ENCODE data around the gene HOXA9.

HOXA9 gene

GRCh38 chr7:27182285-27182841, 17.0 kb upstream of the HOXA9 start:
- Histone ChIP-seq H3K4me1 (ENCODE audit: insufficient read depth, low read length) (peaks cover 9% of the 10 kb centered on the region), H2AFZ (ENCODE audit: low read depth, low read length) (no peak overlapping the region), H3K36me3 (ENCODE audit: insufficient read depth, low read length) (no peaks in the 10 kb centered on the region), H3K27me3 (ENCODE audit: insufficient read depth, low read length) (peaks cover 96% of the 10 kb centered on the region), H3K9me3 (ENCODE audit: low read length) (no peaks in the 10 kb centered on the region), H3K4me3 (ENCODE audit: low read length) (no peak overlapping the region)

DNA sequence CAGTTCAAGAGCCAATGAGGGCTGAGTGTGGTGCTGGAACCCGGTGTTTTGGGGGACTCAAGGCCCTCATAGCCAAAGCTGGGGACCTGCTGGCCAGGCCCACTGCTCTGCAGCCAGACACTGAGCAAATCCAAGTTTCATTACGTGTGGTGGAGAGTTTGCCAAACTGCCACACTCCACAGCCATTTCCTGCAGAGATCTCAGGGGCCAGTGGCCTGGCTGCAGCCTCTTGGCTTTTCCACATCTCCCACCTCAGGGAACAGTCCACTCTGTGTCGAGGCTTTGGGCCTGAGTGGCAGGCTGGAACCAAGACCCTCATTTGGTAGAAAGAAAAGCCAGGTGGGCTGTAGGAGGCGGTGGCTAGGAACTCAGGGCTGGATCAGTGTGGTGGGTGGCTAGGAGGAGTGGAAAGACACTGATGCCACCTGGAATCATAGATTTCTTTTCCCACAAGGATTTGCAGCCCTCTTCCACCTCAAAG, 16.5 kb upstream of the HOXA9 start:
- Histone ChIP-seq H3K9me3 (ENCODE audit: low read length) (no peaks in the 10 kb centered on the region), H3K36me3 (ENCODE audit: insufficient read depth, low read length) (no peaks in the 10 kb centered on the region), H3K4me3 (ENCODE audit: low read length) (no peak overlapping the region), H2AFZ (ENCODE audit: low read depth, low read length) (no peak overlapping the region), H3K27me3 (ENCODE audit: insufficient read depth, low read length) (peaks cover 96% of the 10 kb centered on the region), H3K4me1 (ENCODE audit: insufficient read depth, low read length) (peaks cover 9% of the 10 kb centered on the region)

- no peak overlapping the region for H2AFZ ChIP-seq (ENCODE audit: low read depth, low read length)
- no peak overlapping the region for H3K4me3 ChIP-seq (ENCODE audit: low read length)
- H3K4me1 ChIP-seq (ENCODE audit: insufficient read depth, low read length): peaks cover 9% of the 10 kb centered on the region
- no peaks in the 10 kb centered on the region for H3K9me3 ChIP-seq (ENCODE audit: low read length)
- H3K36me3 ChIP-seq (ENCODE audit: insufficient read depth, low read length): no peaks in the 10 kb centered on the region
- peaks cover 96% of the 10 kb centered on the region for H3K27me3 ChIP-seq (ENCODE audit: insufficient read depth, low read length)
These were observed 15.4 kb upstream of the HOXA9 start for GRCh38 chr7:27180431-27181420.

GRCh38 chr7:27179503-27180430, 14.4 kb upstream of the HOXA9 start:
- Histone ChIP-seq H3K36me3 (ENCODE audit: insufficient read depth, low read length) (no peaks in the 10 kb centered on the region), H3K4me3 (ENCODE audit: low read length) (no peak overlapping the region), H3K27me3 (ENCODE audit: insufficient read depth, low read length) (peaks cover 96% of the 10 kb centered on the region), H2AFZ (ENCODE audit: low read depth, low read length) (no peak overlapping the region), H3K9me3 (ENCODE audit: low read length) (peaks cover 3% of the 10 kb centered on the region), H3K4me1 (ENCODE audit: insufficient read depth, low read length) (peaks cover 9% of the 10 kb centered on the region)

GRCh38 chr7:27179030-27179429, 13.7 kb upstream of the HOXA9 start:
- Histone ChIP-seq H3K4me1 (ENCODE audit: insufficient read depth, low read length) (peaks cover 6% of the 10 kb centered on the region), H3K9me3 (ENCODE audit: low read length) (peaks cover 5% of the 10 kb centered on the region), H3K36me3 (ENCODE audit: insufficient read depth, low read length) (no peaks in the 10 kb centered on the region), H3K4me3 (ENCODE audit: low read length) (no peak overlapping the region), H2AFZ (ENCODE audit: low read depth, low read length) (no peak overlapping the region), H3K27me3 (ENCODE audit: insufficient read depth, low read length) (peaks cover 98% of the 10 kb centered on the region)

DNA sequence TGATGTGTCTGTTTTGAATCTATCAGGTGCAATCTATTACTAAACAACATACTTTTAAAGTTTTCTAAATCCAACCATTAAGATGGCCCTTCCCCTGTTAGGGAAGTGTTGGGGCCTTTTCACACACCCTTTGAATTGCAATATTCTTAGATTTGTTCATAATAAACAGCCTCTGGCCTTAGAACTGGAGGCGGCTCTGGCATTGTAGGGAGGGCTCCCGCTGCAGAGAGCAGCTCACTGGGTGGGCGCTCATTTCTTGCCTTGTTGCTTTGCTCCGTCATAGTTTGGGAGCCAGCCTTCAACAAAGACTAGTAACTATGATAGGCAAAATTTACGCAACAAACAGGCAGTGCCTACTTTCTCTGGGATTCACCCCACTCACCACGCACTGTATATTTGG, 13.0 kb upstream of the HOXA9 start:
- Histone ChIP-seq H3K4me3 (ENCODE audit: low read length) (no peak overlapping the region), H3K36me3 (ENCODE audit: insufficient read depth, low read length) (no peaks in the 10 kb centered on the region), H2AFZ (ENCODE audit: low read depth, low read length) (no peak overlapping the region), H3K27me3 (ENCODE audit: insufficient read depth, low read length) (peaks cover 98% of the 10 kb centered on the region), H3K9me3 (ENCODE audit: low read length) (peaks cover 5% of the 10 kb centered on the region), H3K4me1 (ENCODE audit: insufficient read depth, low read length) (peaks cover 6% of the 10 kb centered on the region)

- no peaks in the 10 kb centered on the region for H3K36me3 ChIP-seq (ENCODE audit: insufficient read depth, low read length)
- H3K4me3 ChIP-seq (ENCODE audit: low read length): no peak overlapping the region
- H2AFZ ChIP-seq (ENCODE audit: low read depth, low read length): no peak overlapping the region
- H3K4me1 ChIP-seq (ENCODE audit: insufficient read depth, low read length): peaks cover 6% of the 10 kb centered on the region
- H3K27me3 ChIP-seq (ENCODE audit: insufficient read depth, low read length): peaks cover 98% of the 10 kb centered on the region
- peaks cover 5% of the 10 kb centered on the region for H3K9me3 ChIP-seq (ENCODE audit: low read length)
These were observed 12.5 kb upstream of the HOXA9 start for GRCh38 chr7:27177795-27178320.

DNA sequence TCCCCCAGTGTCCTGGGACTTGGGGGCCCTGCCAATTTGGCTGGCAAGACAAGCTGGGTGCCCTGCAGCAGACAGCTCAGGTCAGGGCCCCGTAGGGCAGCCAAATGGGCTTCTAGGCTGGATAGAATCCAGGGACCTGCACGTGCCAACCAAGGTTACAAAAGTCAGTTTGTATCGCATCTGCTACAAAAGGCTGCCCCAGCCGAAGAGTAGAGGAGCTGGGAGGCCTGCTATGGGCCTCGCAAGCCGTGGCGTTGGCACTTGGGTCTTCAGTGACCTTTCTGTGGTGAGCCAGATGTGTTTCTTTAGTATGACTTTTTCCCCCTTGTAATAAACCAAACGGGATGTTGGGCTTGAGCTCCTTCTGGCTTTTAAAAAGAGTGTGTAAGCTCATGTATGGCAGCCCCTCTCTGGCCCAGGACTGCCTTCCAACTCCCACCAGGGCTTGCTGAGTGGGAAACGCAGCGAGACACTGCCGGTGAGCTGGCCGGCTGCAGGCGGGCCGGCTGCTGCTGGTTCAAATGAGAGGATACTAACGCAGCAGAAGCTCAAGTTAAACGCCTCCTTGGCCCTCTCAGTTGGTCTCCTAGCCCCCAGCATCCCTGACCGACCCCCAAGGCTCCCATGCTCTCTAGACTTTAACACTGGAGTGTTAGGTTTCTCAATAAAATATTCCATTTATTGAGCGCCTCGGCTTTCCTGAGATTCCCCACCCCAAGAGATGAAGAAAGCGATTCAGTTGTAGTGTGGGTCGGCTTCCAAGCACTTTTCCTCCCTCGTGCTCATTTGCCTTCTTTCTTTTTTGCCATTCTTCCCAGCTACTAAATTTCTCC, 11.8 kb upstream of the HOXA9 start:
- no peaks in the 10 kb centered on the region for H3K36me3 ChIP-seq (ENCODE audit: insufficient read depth, low read length)
- no peak overlapping the region for H3K4me3 ChIP-seq (ENCODE audit: low read length)
- H3K9me3 ChIP-seq (ENCODE audit: low read length): peaks cover 5% of the 10 kb centered on the region
- peaks cover 98% of the 10 kb centered on the region for H3K27me3 ChIP-seq (ENCODE audit: insufficient read depth, low read length)
- peaks cover 6% of the 10 kb centered on the region for H3K4me1 ChIP-seq (ENCODE audit: insufficient read depth, low read length)
- no peak overlapping the region for H2AFZ ChIP-seq (ENCODE audit: low read depth, low read length)

GRCh38 chr7:27176524-27176845, 11.1 kb upstream of the HOXA9 start:
- no peak overlapping the region for H2AFZ ChIP-seq (ENCODE audit: low read depth, low read length)
- H3K9me3 ChIP-seq (ENCODE audit: low read length): peaks cover 5% of the 10 kb centered on the region
- peaks cover 6% of the 10 kb centered on the region for H3K4me1 ChIP-seq (ENCODE audit: insufficient read depth, low read length)
- H3K27me3 ChIP-seq (ENCODE audit: insufficient read depth, low read length): peaks cover 99% of the 10 kb centered on the region
- H3K4me3 ChIP-seq (ENCODE audit: low read length): no peak overlapping the region
- H3K36me3 ChIP-seq (ENCODE audit: insufficient read depth, low read length): no peaks in the 10 kb centered on the region

DNA sequence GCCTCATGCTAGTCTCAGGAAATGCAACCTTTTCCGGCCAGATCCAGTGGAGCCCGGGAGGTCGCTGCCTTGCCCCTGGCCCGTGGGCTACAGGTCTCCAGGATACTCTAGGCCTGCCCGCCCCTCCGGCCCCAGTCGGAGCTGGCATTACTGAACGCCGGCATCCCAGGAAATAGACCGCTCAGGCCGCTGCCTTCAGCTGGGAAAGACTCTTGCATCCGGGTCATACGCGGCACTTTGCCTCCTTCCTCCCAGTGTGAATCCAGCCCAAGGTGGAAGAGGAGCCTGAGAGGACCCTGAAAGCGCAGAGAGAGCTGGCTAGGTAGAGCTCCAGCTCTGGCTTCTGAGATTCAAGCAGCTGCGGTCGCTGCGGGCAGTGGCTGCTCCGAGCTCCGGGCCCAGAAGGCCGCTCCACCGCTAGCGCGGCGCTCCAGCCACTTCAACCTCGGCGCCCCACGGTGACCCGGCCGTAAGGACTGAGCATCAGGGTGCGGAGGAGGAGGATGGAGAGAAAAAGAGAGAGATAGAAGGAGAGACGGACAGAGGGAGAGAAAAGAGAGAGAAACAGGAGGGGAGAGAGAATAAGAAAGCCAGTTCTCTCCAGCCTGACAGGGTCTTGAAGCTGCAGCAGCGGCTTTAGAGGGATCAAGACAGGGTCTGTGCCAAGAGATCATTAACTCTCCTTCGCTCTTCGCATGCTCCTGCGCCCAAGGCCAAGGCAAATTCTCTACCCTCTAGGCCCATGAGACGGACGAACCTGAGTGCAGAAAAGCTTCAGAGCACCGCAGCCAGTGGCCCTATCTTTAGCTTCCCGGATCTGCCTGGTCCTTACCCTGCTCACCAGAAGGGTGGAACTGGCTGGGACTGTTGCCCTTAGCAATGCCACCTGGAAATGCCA, 10.5 kb upstream of the HOXA9 start:
- H3K27me3 ChIP-seq (ENCODE audit: insufficient read depth, low read length): peaks cover 99% of the 10 kb centered on the region

GRCh38 chr7:27174874-27175625, 9.7 kb upstream of the HOXA9 start:
- H3K36me3 ChIP-seq (ENCODE audit: insufficient read depth, low read length): no peaks in the 10 kb centered on the region
- H3K27me3 ChIP-seq (ENCODE audit: insufficient read depth, low read length): peaks cover 100% of the 10 kb centered on the region
- H3K4me1 ChIP-seq (ENCODE audit: insufficient read depth, low read length): peaks cover 6% of the 10 kb centered on the region
- no peak overlapping the region for H3K4me3 ChIP-seq (ENCODE audit: low read length)
- no peak overlapping the region for H2AFZ ChIP-seq (ENCODE audit: low read depth, low read length)
- H3K9me3 ChIP-seq (ENCODE audit: low read length): peaks cover 5% of the 10 kb centered on the region

More for the DNA sequence above, 10.5 kb upstream of the HOXA9 start:
- Histone ChIP-seq H3K36me3 (ENCODE audit: insufficient read depth, low read length) (no peaks in the 10 kb centered on the region), H2AFZ (ENCODE audit: low read depth, low read length) (no peak overlapping the region), H3K9me3 (ENCODE audit: low read length) (peaks cover 5% of the 10 kb centered on the region), H3K4me3 (ENCODE audit: low read length) (no peak overlapping the region), H3K4me1 (ENCODE audit: insufficient read depth, low read length) (peaks cover 6% of the 10 kb centered on the region)

All from neuron (in vitro differentiated cells).